ENCODE data around the gene KXD1.

DNA sequence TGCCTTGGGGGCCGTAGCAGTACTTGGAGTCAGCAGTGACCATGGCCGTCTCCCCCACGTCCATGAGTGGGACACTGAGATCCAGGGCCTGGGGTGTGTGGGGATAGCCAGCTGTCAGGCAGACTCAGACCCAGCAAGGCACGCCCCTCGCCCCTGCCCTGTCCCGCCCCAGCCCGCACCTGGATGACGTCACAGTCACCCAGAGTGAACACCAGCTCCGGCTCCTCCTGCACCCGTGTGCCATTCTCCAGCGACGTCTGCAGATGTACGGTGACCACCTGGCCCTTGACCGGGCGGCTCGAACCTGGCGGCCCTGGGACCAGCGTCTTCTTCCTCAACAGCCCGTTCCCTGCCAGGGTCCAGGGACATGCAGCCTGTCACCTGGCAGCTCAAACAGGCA lies 18.3 kb upstream of the KXD1 start:
- TF ChIP-seq, protein P1, sequence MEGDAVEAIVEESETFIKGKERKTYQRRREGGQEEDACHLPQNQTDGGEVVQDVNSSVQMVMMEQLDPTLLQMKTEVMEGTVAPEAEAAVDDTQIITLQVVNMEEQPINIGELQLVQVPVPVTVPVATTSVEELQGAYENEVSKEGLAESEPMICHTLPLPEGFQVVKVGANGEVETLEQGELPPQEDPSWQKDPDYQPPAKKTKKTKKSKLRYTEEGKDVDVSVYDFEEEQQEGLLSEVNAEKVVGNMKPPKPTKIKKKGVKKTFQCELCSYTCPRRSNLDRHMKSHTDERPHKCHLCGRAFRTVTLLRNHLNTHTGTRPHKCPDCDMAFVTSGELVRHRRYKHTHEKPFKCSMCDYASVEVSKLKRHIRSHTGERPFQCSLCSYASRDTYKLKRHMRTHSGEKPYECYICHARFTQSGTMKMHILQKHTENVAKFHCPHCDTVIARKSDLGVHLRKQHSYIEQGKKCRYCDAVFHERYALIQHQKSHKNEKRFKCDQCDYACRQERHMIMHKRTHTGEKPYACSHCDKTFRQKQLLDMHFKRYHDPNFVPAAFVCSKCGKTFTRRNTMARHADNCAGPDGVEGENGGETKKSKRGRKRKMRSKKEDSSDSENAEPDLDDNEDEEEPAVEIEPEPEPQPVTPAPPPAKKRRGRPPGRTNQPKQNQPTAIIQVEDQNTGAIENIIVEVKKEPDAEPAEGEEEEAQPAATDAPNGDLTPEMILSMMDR (IDR thresholded peaks at IDR 0.05), result no peak
- TF ChIP-seq POLR2A (IDR thresholded peaks at IDR 0.05), result no peak
